Neuronal stem cell (in vitro differentiated cells): ENCODE data around the gene RELL2.

Source experiments
- DNase-seq: peaks from one replicate; pipeline ENCODE4 v3.0.0-alpha.2; 2013; ENCODE audit warnings: low spot score
- H2AFZ ChIP-seq: one replicate; pipeline ENCODE4 v1.6.1; 2013; ENCODE audit warnings: mild to moderate bottlenecking, low read length, inconsistent platforms
- H2AK5ac ChIP-seq: 2 replicates; pipeline ENCODE4 v1.6.1; 2013; ENCODE audit warnings: low read depth, mild to moderate bottlenecking, inconsistent platforms, low read length, moderate library complexity, mixed read lengths
- H2BK120ac ChIP-seq: 2 replicates; pipeline ENCODE4 v1.6.1; 2013; ENCODE audit warnings: low read depth, mild to moderate bottlenecking, inconsistent platforms, low read length, moderate library complexity, mixed read lengths
- H2BK12ac ChIP-seq: one replicate; pipeline ENCODE4 v1.6.1; 2013; ENCODE audit warnings: low read length, inconsistent platforms
- H2BK15ac ChIP-seq: 2 replicates; pipeline ENCODE4 v1.6.1; 2013; ENCODE audit warnings: mild to moderate bottlenecking, low read length, inconsistent platforms, mixed read lengths
- H2BK5ac ChIP-seq: one replicate; pipeline ENCODE4 v1.6.1; 2013; ENCODE audit warnings: inconsistent platforms, mild to moderate bottlenecking, low read length, moderate library complexity
- H3K14ac ChIP-seq: one replicate; pipeline ENCODE4 v1.6.1; 2013; ENCODE audit warnings: low read length, inconsistent platforms
- H3K18ac ChIP-seq: 2 replicates; pipeline ENCODE4 v1.6.1; 2013; ENCODE audit warnings: low read length, inconsistent platforms
- H3K23ac ChIP-seq: 2 replicates; pipeline ENCODE4 v1.6.1; 2013; ENCODE audit warnings: low read depth, mild to moderate bottlenecking, mixed read lengths, low read length, inconsistent platforms; ENCODE audit not compliant: poor library complexity
- H3K27ac ChIP-seq: replicated peaks from 3 replicates; pipeline ENCODE4 v1.5.1; 2013; ENCODE audit warnings: low read length, inconsistent platforms
- H3K27me3 ChIP-seq, 3 experiments: 2 replicates each; pipeline ENCODE4 v1.6.1; 2013; ENCODE audit warnings: low read length in 3 of 3, mild to moderate bottlenecking in 2 of 3, inconsistent platforms in 1 of 3, low read depth in 1 of 3, mixed read lengths in 1 of 3, moderate library complexity in 1 of 3; ENCODE audit not compliant: control insufficient read depth in 3 of 3, insufficient read depth in 3 of 3
- H3K36me3 ChIP-seq, 2 donors: replicated peaks in 1 of 2; 2 replicates each; pipeline ENCODE4 v1.6.1; 2013; ENCODE audit warnings: low read length in 2 of 2; ENCODE audit not compliant: control insufficient read depth in 2 of 2, insufficient read depth in 2 of 2
- H3K4ac ChIP-seq: 2 replicates; pipeline ENCODE4 v1.6.1; 2013; ENCODE audit warnings: inconsistent platforms, mild to moderate bottlenecking, low read length, moderate library complexity
- H3K4me1 ChIP-seq, 2 donors: 1 replicate in 1 of 2; 2 replicates in 1 of 2; pipeline ENCODE4 v1.6.1; 2013; ENCODE audit warnings: low read length in 2 of 2, low read depth in 1 of 2; ENCODE audit not compliant: control insufficient read depth in 2 of 2, insufficient read depth in 1 of 2
- H3K4me2 ChIP-seq: one replicate; pipeline ENCODE4 v1.6.1; 2013; ENCODE audit warnings: mild to moderate bottlenecking, low read length, inconsistent platforms; ENCODE audit not compliant: insufficient read depth, poor library complexity, severe bottlenecking
- H3K4me3 ChIP-seq, 2 donors: 2 replicates each; pipeline ENCODE4 v1.5.1; 2013; ENCODE audit warnings: low read length in 2 of 2, mild to moderate bottlenecking in 2 of 2, inconsistent platforms in 1 of 2, moderate library complexity in 1 of 2
- H3K79me1 ChIP-seq: one replicate; pipeline ENCODE4 v1.6.1; 2013; ENCODE audit warnings: low read depth, mild to moderate bottlenecking, inconsistent platforms, low read length, moderate library complexity
- H3K9ac ChIP-seq: one replicate; pipeline ENCODE4 v1.6.1; 2013; ENCODE audit warnings: mild to moderate bottlenecking, low read depth, low read length, inconsistent platforms; ENCODE audit not compliant: poor library complexity
- H3K9me3 ChIP-seq, 2 donors: replicated peaks in 1 of 2; 2 replicates each; pipeline versions ENCODE3 to v1.6.1; 2013; ENCODE audit warnings: low read length in 2 of 2, mild to moderate bottlenecking in 2 of 2, inconsistent platforms in 1 of 2, low read depth in 1 of 2, mixed read lengths in 1 of 2, moderate library complexity in 1 of 2; ENCODE audit not compliant: control insufficient read depth in 2 of 2, insufficient read depth in 1 of 2
- H4K8ac ChIP-seq: one replicate; pipeline ENCODE4 v1.6.1; 2013; ENCODE audit warnings: low read depth, mild to moderate bottlenecking, inconsistent platforms, low read length, moderate library complexity
- H4K91ac ChIP-seq: one replicate; pipeline ENCODE4 v1.6.1; 2013; ENCODE audit warnings: low read length, low read depth, mild to moderate bottlenecking, inconsistent platforms; ENCODE audit not compliant: poor library complexity
- WGBS, 2 donors: extraction: QIAGEN DNeasy Blood & Tissue Kit; methylation state at CpG; one replicate each; pipeline ENCODE4 v1.1.7; 2013; ENCODE audit warnings: missing lambda C conversion rate in 2 of 2, mixed read lengths in 1 of 2; ENCODE audit not compliant: insufficient read length in 2 of 2, insufficient replicate concordance in 1 of 2; ENCODE audit errors: extremely low coverage in 2 of 2; 5-methylcytosine and 5-hydroxymethylcytosine counted together

Gene RELL2

DNA sequence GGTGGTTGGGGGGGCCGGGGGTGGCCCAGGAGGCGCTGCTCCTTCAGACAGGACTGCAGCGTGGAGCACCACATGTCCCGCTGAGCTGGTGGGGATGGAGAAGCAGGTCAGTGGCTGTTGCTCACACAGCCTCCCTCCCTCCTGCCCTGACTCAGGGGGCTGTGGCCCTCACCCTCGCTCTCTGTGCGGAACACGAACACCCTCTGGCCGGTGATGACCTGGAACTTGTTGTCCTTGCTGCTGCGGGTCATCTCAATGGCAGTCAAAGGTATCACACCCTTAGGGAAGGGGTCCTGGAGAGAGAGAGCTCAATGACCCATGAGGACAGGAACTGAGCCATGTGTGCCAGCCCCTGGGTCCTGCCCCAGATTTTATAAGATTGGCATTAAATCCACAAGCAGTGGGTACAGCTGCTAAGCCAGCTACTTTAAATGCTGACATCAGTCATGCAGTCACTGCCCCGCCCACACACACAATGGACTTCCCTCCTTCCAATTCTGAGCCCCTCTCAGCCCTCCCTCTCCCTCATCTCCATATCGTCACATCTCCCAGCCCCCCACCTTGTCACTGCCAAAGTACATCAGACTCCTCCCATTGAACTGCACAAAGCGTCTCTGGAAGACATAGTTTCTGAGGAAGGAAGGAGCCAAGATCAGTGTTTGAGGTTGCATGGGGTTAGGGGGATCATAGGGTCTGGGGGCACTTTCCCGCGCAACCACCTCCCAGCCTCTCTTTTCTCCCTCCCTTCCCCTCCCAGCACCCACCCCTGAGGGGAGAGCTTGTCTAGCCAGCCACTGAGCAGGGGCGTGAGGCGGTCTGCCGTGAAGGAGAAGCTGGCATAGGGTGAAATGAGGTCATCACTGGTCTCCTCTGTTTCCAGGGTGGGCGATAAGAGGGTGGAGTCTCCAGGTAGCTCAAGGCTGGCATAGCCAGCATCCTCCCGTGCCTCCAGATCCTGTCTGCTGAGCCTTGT lies 36.3 kb downstream of the RELL2 start:
- peaks cover 10 to 60% of the 10 kb centered on the region in 2 donors for H3K36me3 ChIP-seq
- peak overlapping the region; percentile 10 for H2BK5ac ChIP-seq
- no peaks in the 10 kb centered on the region for H3K79me1 ChIP-seq
- no peak for DNase-seq
- H3K27ac ChIP-seq: no peak overlapping the region
- no peak overlapping the region for H3K4me2 ChIP-seq
- peaks cover 8 to 16% of the 10 kb centered on the region in 2 donors for H3K4me1 ChIP-seq
- peak overlapping the region; percentile 40 for H3K9ac ChIP-seq
- no peaks in the 10 kb centered on the region for H3K9me3 ChIP-seq
- peak overlapping the region; percentile 72 for H2AFZ ChIP-seq
- H3K4me3 ChIP-seq: no peak overlapping the region
- H2BK15ac ChIP-seq: no peak overlapping the region
- H3K4ac ChIP-seq: peak overlapping the region; percentile 31
- peak overlapping the region; percentile 54 for H3K18ac ChIP-seq
- no peak overlapping the region for H3K23ac ChIP-seq
- H4K91ac ChIP-seq: no peak overlapping the region
- H4K8ac ChIP-seq: no peak overlapping the region
- no peak overlapping the region for H2BK12ac ChIP-seq
- no peak overlapping the region for H2AK5ac ChIP-seq
- H3K27me3 ChIP-seq: no peaks in the 10 kb centered on the region
- WGBS, 2 donors: no CpG with 5 or more reads among the region's 19 CpGs
- no peak overlapping the region for H3K14ac ChIP-seq
- H2BK120ac ChIP-seq: no peak overlapping the region

DNA sequence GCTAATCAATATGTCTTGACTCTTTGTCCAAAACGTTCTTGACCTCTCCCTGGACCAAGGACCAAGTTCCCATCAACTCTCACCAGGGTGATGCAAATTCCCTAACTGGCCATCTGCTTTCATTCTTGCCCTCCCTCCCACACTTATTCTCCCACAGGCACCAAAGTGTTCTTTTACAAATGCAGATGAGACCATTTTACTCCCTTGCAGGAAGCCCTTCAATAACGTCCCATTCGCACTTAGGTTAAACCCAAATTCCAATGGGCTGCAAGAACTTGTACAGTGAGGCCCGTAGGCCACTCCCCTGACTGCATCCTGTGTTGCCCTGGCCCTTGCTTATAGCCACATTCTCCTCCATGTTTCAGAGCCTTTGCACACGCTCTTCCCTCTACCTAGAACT lies 38.0 kb downstream of the RELL2 start:
- no peak for DNase-seq
- H3K4me1 ChIP-seq: peaks cover 8 to 17% of the 10 kb centered on the region in 2 donors
- H2BK120ac ChIP-seq: no peak overlapping the region

DNA sequence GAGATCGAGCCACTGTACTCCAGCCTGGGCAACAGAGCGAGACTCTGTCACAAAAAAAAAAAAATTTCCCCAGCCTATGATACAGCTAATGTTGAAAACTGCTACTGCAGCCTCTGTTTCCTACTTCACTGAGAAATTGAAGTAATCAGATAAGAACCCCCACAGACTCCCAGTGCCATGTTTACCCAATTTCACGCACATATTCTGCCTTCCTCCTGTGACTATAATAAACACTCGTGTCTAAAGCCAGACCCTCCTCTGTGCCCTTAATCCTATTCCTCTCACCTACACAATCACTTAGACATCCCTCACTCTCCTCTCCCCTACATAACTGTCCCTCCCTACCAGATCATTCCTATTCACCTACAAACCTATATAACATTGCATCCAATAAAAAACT lies 38.9 kb downstream of the RELL2 start:
- WGBS, 2 donors: no CpG with 5 or more reads among the region's 4 CpGs
- Histone ChIP-seq H3K9ac (no peak overlapping the region), H4K8ac (no peak overlapping the region)

More for the DNA sequence above, 38.0 kb downstream of the RELL2 start:
- Histone ChIP-seq H2AK5ac (no peak overlapping the region), H3K27me3 (no peaks in the 10 kb centered on the region), H3K27ac (no peak overlapping the region), H3K4me3 (no peak overlapping the region), H2BK15ac (no peak overlapping the region), H3K4ac (no peak overlapping the region), H2BK12ac (no peak overlapping the region), H2BK5ac (no peak overlapping the region), H3K4me2 (no peak overlapping the region), H3K9me3 (no peaks in the 10 kb centered on the region), H3K9ac (no peak overlapping the region), H3K23ac (no peak overlapping the region), H3K18ac (no peak overlapping the region), H3K36me3 (peaks cover 10 to 54% of the 10 kb centered on the region in 2 donors), H3K14ac (no peak overlapping the region), H4K8ac (no peak overlapping the region), H3K79me1 (peaks cover under 1% of the 10 kb centered on the region), H4K91ac (no peak overlapping the region), H2AFZ (peak overlapping the region; percentile 0)
- no CpG with 5 or more reads among the region's 5 CpGs for WGBS, 2 donors

DNA sequence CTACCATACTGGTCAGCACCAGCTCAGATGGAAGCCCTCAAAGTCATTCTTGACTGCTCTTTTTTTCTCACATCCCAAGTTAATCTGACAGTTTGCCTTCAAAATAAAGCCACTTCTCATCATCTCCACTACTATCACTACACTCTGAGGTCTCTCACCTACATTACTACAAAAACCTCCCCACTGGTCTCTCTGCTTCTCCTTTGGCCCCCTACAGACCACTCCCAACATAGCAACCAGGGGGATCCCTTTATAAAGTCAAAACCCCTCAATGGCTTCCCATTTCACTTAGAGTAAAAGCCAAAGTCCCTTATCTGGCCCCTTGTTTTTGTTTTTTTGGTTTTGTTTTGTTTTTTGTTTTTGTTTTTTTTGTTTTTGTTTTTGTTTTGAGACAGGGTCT lies 40.6 kb downstream of the RELL2 start:
- Histone ChIP-seq H2BK12ac (no peak overlapping the region), H3K4me2 (no peak overlapping the region), H4K8ac (no peak overlapping the region), H3K18ac (no peak overlapping the region), H3K79me1 (peaks cover 10% of the 10 kb centered on the region), H2AK5ac (no peak overlapping the region), H2BK120ac (no peak overlapping the region), H3K27me3 (no peaks in the 10 kb centered on the region), H3K4ac (no peak overlapping the region), H3K36me3 (peaks cover under 1 to 32% of the 10 kb centered on the region in 2 donors), H2BK5ac (no peak overlapping the region), H3K9me3 (no peaks in the 10 kb centered on the region), H2AFZ (no peak overlapping the region), H3K9ac (no peak overlapping the region), H2BK15ac (no peak overlapping the region), H3K4me1 (peaks cover 27 to 36% of the 10 kb centered on the region in 2 donors), H4K91ac (no peak overlapping the region), H3K27ac (no peak overlapping the region), H3K4me3 (no peak overlapping the region), H3K14ac (no peak overlapping the region), H3K23ac (no peak overlapping the region)
- DNase-seq: no peak

More for the DNA sequence above, 38.9 kb downstream of the RELL2 start:
- Histone ChIP-seq H3K36me3 (peaks cover 10 to 49% of the 10 kb centered on the region in 2 donors), H3K4me3 (no peak overlapping the region), H2AFZ (no peak overlapping the region), H3K18ac (no peak overlapping the region), H2AK5ac (no peak overlapping the region), H2BK5ac (no peak overlapping the region), H4K91ac (no peak overlapping the region), H3K4me1 (peaks cover 17 to 27% of the 10 kb centered on the region in 2 donors), H3K23ac (no peak overlapping the region), H3K27me3 (no peaks in the 10 kb centered on the region), H3K14ac (no peak overlapping the region), H2BK12ac (no peak overlapping the region), H3K79me1 (peaks cover 7% of the 10 kb centered on the region), H3K27ac (no peak overlapping the region), H3K9me3 (no peaks in the 10 kb centered on the region), H2BK15ac (no peak overlapping the region), H3K4ac (no peak overlapping the region), H2BK120ac (no peak overlapping the region), H3K4me2 (no peak overlapping the region)
- no peak for DNase-seq
